Measurements from ENCODE around the gene ZNF726.
A peak's percentile ranks its signal among the peaks of the same experiment; 100 is the strongest.
"Not testable (repeated sequence)": the region's sequence is repeated elsewhere in the genome, so short reads cannot be mapped to it uniquely, and the experiment has no call there.

ZNF726 gene

DNA sequence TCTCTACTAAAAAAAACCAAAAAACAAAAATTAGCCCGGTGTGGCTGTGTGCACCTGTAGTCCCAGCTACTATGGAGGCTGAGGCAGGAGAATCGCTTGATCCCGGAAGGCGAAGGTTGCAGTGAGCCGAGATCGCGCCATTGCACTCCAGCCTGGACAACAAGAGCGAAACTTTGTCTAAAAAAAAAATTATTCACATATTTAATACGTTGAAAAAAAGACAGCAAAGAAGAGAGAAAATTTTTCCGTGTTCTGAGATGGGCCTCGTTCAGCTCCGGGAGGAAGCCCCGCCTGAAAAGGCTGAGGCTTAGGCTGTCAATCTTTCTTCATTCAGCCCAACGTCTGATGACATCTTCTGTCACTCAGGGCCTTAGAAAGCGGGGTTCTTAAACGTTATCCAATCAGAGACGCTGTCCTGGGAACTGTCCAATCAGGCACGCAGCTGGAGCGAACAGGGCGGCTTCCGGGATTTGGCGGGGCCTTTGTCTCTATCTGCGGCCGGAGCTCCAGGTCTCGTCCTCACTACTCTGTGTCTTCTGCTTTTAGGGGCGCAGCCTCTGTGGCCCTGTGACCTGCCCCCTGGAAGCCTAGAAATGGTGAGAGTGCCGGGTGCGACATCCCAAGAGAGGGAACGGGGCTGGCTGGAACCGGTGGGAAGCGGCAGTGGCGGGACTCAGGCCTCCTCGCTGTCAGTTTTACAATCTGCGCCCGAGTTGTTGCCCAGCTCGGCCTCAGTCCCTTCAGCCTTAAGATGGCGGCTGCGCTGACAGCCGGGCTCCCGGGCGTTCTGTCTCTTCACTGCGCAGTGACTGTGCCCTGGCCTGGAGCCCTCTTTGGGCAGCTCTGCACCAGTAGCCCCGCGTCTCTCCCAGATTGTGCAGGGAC, at the start of gene ZNF726:
ZNF726 (plus strand) TSS at position 485 of the 885 bp plus-strand sequence; CDS start at position 594, 109 bp downstream.
- peak; percentile 94 for DNase-seq

DNA sequence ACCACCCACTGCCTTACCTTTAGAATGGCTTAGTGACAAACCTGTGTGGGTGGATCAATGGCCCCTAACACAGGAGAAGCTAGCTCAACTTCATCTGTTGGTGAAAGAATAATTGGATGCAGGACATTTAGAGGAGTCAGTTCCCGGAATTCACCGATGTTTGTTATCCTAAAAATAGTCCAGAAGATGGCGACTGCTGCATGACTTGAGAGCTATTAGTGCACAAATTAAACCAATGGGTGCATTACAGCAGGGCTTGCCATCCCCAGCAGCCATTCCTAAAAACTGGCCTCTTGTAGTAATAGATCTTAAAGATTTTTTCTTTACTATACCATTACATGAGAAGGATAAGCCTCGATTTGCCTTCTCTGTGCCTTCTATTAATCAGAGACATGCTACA, 46.8 kb upstream of the ZNF726 start:
- DNase-seq, result no peak

DNA sequence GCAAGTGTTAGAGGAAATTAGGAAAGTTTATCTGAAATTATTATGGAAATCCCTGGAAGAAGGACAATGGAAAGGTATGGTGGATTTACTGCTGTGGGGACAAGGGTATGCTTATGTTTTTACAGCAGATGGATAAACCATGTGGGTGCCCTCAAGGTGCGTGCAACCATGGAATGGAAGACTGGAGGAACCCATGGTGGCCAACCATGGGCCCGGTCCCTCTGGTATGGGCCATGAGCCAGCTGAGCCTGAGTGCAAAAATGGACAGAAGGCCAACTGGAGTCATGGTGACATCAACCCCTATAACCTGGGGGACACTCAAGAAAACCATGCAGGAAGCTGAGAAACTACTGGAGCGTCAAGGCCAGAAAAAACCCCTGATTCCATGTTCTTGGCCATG, 46.1 kb upstream of the ZNF726 start:
- no peak for DNase-seq

DNA sequence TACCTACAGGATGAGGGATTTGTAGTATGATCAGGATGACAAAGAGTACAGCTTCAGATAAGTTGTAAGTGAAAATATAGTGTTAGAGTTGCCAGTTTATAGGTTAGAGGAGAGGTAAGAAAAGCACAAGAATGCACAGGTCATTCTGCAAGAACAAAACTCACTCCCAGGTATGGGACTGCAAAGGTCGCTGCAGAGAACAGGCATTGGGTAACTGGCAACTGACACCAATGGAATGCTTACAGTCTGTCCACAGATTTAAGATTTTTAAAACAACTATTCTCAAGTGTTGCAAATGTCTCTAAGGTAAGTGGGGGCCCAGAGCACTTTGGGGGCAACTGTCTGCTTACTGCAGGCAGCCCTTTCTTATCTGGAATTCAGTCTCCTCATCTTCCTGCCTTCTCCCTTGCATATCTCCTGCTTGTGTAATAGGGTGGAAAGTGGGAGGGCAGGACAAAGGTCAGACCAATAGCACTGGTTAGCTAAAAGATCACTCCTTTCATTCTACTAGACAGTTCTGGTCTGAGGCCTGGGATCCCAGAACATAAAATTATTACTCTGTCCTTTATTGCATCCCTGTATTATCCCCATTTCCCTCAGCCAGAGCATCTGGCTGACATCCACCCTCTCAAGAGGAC, 42.3 kb upstream of the ZNF726 start:
- no peak for DNase-seq

DNA sequence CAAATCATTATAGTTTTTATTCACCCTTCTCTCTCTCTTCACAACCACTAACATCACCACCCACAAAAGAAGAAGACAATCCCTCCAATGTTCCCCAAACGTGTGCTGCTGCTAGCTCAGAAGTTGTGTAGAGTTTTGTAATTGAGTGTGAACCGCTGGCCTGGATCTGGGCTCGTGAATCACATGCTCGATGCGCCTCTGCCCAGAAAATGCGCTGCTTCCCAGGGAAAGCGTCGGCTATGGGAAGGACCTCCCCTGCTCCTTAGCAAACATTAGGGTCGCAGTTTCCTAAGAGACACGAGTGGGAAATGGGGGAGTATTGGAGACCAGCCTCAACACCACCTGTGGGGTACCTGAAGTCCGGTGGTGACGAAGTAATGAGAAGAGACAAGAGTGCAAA, 38.4 kb upstream of the ZNF726 start:
- no peak for DNase-seq

DNA sequence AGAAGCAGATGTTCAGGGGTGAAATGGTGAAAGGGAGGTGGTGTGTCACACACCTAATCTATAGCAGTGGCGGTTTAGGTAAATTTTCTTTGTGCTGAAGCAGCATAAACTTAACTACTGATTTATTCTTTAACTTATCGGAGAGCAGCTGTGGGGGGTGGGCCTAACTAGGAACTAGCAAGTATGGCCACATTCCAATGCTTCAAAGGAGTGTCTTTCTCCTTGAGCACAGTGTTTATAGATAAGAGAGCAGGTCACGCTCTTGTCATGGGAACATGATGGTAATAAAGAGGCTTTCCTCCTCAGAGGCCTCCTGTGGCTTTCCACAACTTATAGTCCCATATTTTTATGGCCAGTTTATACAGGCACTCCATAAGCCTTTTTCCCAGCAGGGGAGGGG, 37.9 kb upstream of the ZNF726 start:
- DNase-seq, result not testable (repeated sequence)

DNA sequence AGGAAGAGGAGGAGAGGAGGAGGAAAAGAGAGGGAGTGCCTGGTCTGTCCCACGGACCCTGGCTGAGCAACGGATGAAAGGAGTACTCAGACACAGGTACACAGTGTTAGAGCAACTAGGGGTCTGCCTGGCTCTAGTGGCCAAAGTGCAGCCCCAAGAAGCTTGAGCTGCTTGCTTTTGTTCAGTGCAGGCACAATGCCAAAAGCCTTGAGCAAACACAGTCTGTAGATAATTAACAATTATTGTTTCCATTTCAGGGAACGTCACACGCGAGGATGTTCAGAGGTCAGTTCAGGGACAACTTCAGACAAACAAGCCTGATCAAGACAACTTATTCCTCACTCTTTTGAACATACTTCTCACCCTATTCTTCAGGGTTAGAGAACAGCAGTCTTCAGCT, 32.2 kb upstream of the ZNF726 start:
- no peak for DNase-seq

DNA sequence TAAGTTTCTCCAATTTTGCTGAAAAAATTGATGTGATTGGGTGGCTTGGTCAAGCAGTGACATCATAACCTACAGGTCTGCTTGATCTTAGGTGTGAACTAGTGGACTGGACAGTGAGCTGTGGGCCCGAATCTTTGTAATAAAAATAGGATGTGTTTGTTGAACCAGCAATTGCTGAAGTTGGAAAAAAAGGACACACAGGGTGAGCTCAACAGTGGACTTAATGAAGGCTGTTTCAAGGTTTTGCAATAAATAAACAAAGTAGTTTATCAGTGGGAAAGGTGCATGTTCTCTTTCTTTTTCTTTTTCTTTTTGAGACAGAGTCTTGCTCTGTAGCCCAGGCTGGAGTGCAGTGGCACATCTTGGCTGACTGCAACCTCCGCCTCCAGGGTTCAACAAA, 30.3 kb upstream of the ZNF726 start:
- DNase-seq, result no peak

DNA sequence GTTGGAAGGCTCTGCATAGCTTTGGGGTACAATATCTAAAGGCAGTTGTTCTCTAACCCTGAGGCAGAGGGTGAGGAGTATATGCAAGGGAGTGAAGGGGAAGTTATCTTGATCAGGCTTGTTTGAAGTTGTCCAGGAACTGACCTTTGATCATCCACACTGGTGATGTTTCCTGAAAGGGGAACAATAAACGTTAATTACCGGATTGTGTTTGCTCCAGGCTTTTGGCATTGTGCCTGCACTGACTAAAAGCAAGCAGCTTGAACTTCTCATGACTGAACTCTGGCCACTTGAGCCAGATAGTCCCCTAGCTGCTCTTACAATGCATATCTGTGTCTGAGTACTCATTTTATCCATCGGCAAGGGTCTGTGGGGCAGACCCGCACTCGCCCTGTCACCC, 27.0 kb upstream of the ZNF726 start:
- no peak for DNase-seq

DNA sequence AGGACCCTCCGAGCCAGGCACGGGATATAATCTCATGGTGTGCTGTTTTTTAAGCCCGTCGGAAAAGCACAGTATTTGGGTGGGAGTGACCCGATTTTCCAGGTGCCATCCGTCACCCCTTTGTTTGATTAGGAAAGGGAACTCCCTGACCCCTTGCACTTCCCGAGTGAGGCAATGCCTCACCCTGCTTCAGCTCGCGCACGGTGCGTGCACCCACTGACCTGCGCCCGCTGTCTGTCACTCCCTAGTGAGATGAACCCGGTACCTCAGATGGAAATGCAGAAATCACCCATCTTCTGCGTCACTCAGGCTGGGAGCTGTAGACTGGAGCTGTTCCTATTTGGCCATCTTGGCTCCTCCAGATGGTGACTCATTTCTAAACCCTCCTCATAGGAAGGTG, 18.6 kb upstream of the ZNF726 start:
- not testable (repeated sequence) for DNase-seq

DNA sequence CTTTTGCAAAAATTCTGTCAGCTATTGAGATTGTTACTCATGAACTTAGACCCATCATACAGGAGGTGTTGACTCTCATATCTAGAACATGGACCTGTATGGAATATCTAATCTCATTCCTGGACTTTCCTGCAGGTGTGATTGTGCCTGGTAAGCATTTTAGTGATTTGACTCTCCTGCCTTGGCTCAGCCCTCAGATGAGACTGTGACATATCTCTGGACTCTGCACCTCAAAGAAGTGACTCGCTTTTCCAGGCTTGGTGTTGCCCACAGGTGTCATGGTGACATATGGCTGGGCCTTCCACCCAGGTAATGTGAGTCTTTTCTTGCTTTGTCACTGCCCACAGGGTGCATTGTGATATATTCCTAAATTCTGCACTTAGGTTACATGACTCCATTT, 17.8 kb upstream of the ZNF726 start:
- no peak for DNase-seq

DNA sequence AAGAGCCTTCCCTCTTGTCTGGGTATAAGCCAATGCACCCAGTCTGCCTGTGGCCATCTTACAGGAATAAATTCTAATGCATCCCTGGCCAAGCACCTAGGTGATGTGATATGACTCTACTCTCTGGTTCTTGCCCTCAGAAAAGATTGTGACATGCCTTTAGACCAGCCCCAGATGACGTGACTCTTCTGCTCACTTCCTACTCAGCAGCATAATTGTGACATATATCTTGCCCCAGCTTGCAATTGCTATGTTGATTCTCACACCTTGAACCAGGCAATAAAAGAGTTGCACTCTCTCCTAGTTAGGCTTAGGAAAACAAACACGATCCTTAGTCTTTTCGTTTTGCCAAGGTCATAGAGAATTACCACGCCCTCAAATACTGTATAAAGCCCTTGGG, 13.3 kb upstream of the ZNF726 start:
- DNase-seq, result no peak

DNA sequence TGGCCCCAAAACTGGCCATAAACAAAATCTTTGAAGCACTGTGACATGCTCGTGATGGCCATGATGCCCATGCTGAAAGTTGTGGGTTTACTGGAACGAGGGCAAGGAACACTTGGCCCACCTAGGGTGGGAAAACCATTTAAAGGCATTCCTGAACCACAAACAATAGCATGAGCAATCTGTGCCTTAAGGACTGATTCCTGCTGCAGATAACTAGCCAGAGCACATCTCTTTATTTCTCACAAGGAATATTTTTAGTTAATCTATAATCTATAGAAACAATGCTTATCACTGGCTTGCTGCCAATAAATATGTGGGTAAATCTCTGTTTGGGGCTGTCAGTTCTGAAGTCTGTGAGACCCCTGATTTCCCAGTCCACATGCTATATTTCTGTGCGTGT, 10.3 kb upstream of the ZNF726 start:
- no peak for DNase-seq

DNA sequence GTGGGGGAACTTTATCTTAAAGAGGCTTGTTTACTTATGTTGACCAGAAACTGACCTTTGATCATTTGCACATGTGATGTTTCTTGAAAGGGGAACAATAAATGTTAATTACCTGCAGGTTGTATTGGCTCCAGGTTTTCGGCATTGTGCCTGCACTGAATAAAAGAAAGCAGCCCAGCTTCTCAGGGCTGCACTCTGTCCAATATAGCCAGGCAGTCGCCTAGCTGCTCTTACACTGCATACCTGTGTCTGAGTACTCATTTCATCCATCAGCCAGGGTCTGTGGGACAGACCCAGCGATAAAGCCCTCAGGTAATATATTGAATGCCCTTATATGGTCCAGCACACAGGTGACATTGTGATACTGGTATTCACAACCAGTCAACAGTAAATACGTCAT, 8.9 kb upstream of the ZNF726 start:
- DNase-seq, result no peak

DNA sequence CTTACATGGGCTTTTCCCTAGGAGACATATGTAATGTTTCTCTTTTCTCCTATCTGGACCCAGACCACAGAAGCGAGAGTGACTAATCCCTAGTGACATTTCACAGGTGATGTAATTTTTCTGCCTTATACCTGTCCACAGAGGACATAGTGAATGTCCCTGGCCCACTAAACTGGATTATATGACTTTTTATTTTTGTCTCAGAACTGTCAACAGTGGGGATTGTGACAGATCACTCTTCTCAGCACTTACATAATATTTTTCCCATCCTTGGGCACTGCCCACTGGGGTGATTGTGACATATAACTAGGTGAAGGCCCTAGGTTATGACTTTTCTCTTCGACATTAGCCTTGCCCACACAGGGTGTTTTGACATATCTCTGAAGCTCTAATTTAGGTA, 7.9 kb upstream of the ZNF726 start:
- DNase-seq, result no peak

DNA sequence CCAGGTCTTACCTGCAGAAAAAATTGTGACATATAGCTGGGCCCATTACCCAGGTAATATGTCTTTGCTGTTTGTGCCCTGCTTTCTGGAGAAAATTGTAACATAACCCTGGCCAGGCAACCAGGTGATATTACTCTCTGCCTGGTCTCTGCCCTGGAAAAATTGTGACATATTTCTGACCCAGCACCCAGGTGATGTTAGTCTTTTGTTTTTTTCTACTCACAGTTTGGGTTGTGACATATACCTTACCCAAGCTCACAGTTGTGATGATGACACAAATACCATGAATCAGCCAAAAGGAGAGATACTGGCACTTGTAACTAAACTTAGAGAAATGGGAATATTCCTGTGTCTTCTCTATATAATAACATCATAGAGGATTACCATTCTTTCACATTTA, 6.5 kb upstream of the ZNF726 start:
- no peak for DNase-seq

DNA sequence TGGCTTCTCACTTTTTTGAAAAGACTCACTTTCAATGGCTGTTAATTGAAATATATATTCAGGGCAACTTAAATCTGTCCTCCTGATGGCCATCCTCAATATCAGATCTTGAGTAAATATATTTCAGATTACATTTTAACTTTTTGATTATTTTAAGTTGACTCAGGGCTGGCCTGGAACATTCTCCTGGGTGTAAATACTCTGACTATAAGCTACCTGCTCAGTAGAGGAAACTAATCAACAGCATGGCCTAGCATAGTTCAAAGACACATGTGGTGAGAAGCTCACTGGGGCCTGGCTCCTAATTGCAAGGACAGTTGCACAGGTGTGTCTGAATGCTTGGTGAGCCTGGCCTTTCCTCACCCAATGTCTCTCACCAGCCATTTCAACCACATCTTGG, 5.5 kb upstream of the ZNF726 start:
- no peak for DNase-seq

DNA sequence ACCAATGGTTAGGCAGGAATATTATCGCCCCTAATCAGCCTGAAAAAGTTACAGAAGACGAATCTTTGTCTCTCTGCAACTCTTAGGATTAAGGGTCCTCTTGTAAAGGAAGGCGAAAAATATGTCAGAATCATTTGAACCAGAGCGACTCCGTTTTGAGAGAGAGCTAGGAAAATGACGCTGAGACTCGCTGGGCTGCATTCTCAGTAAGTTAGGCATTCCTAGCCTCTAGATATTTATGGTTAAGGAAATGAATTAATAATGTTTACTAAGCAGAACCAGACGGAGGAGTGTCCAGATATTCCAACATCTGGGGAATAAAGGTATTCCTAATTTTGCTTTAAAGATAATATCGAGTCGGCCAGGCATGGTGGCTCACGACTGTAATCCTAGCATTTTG, 755 bp upstream of the ZNF726 start:
- no peak for DNase-seq

DNA sequence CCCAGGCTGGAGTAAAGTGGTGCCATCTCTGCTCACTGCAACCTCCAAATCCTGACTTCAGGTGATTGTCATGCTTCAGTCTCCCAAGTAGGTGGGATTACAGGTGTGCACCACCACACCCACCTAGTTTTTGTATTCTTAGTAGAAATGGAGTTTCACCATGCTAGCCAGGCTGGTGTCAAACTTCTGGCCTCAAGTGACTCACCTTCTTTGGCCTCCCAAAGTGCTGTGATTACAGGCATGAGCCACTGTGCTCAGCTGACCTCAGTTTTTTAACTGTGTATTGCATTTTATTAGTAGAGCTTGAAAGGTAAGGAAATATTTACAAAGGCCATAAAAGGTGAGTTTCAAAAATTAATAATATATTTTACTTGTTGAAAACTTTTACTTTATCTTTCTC, 2.3 kb downstream of the ZNF726 start:
- DNase-seq, result peak; percentile 1

DNA sequence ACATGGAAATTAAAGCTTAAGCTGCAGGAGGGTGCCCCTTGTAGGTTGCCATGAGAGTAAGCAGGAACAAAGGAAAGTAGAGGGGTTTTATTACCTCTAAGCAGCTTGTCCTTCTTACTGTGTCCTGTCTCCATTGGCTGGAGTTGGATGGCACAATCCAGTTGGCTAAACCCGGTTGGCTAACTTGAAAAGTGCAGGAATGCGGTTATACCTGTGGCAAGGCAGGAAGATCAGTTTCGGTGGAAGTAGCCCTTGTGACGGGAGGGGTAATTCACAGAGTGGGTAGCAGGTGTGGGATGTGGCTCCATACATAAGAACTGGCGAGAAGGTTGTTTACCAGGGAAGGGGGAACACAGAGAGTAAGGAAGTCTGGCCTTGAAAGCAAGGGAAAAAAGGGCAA, 3.2 kb downstream of the ZNF726 start:
- DNase-seq, result no peak

DNA sequence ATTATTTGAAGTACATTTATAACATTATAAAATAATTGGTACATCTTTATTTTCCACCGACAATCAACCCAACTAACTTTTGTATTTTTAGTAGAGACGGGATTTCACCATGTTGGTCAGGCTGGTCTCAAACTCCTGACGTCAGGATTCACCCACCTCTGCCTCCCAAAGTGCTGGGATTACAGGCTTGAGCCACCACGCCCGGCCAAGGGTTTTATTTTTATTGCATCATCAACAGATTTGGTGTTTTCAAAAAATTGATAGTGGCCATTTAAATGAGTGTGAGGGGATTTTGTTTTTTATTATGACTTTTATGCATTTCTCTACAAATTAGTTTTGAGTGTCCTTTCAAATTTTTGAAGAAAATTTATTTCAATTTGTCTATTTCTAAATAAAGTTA, 10.6 kb downstream of the ZNF726 start:
- no peak for DNase-seq

DNA sequence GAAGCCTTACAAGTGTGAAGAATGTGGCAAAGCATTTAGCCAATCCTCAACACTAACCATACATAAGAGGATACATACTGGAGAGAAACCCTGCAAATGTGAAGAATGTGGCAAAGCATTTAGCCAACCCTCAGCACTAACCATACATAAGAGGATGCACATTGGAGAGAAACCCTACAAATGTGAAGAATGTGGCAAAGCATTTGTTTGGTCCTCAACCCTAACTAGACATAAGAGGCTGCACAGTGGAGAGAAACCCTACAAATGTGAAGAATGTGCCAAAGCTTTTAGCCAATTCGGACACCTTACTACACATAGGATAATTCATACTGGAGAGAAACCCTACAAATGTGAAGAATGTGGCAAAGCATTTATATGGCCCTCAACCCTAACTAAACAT, 18.2 kb downstream of the ZNF726 start:
- no peak for DNase-seq

DNA sequence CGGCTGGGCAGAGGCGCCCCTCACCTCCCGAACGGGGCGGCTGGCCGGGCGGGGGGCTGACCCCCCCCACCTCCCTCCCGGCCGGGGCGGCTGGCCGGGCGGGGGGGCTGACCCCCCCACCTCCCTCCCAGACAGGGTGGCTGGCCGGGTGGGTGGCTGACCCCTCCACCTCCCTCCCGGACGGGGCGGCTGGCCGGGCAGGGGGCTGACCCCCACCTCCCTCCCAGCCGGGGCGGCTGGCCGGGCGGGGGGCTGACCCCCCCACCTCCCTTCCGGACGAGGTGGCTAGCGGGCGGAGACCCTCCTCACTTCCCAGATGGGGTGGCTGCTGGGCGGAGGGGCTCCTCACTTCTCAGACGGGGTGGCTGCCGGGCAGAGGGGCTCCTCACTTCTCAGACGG, 22.3 kb downstream of the ZNF726 start:
- DNase-seq, result not testable (repeated sequence)

DNA sequence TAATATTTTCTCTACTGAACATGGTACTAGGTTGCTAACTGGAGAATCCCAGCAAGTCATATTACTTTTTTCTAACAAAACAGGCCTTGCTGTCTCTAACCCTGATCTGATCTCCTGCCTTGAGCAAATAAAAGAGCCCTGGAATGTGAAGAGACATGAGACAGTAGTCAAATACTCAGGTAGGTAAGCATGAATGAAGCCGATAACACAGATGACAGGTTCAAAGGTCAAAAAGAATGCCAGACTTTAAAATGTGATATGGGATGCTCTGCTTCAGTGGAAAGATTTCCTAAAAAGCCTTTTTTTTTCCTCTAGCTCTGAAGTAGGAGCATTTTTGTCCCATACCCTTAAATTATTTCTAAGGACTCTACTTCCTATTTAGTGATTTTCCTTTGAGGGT, 28.7 kb downstream of the ZNF726 start:
- DNase-seq, result no peak

DNA sequence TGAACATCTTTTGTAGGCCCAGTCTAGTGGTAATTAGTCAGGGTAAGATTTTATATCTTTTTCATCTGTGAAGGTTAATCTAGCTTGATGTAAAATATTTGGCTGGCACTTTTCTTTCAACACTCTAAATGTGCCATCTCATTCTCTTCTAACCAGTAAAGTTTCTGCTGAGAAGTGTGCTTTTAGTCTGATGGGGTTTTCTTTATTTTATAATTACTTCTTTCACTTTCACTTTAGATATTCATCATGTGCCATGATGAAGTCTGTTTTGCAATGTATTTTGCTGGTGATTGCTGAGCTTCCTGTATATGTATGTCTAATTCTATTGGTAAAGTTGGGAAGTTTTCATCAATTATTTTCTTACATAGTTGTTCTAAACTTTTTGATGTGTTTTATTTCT, 31.9 kb downstream of the ZNF726 start:
- DNase-seq, result no peak
